HCT116 (cell line): Measurements from ENCODE around the gene LEPR. TPM values are rescaled to one million over a fixed set of nuclear protein-coding genes. Genes with fewer than 3 reads are reported as not detected.

Source experiments
- ATAC-seq: fragments of 200-7000 bp; cut with Tn5 transposase; 2 replicates; pipeline ENCODE4 v1.9.1; 2020; ENCODE audit warnings: mild to moderate bottlenecking, moderate library complexity
- BruUV-seq: library from RNA; stranded (reverse); fragments of 400-500 nt; replicated peaks from 2 replicates; lab custom pipeline; 2021; lab: Mats Ljungman, UMichigan
- CTCF ChIA-PET: fragments of 300-600 bp; sonication (Branson Sonifier 250); formaldehyde crosslinking; loops from one replicate; lab custom pipeline; 2021; ENCODE audit warnings: antibody characterized with exemption; lab: Charles Lee
- POLR2A ChIA-PET: fragments of 300-600, 350-600 bp; sonication (Branson Sonifier 250); formaldehyde crosslinking; loops from one replicate; lab custom pipeline; 2021; ENCODE audit warnings: antibody characterized with exemption; lab: Charles Lee
- RAD21 ChIA-PET, 2 experiments: fragments of 300-600 bp; sonication (Branson Sonifier 250); formaldehyde crosslinking; loops; one replicate each; lab custom pipeline; 2023; ENCODE audit warnings: low total read pairs in 2 of 2; ENCODE audit not compliant: uncharacterized antibody in 2 of 2, unreplicated experiment in 2 of 2, low non-redundant PET in 1 of 2; lab: Charles Lee
- DNase-seq: peaks from one replicate; pipeline ENCODE4 v3.0.0-alpha.2; 2010; ENCODE audit warnings: low read depth, low spot score
- H2AFZ ChIP-seq: fragments of 200-600 bp; shearing (Covaris generic), sonication (generic); 2 replicates; pipeline ENCODE4 v1.6.1; 2017; ENCODE audit warnings: low read depth, mixed run types, mixed read lengths, antibody characterized with exemption, low read length; ENCODE audit not compliant: poor library complexity, severe bottlenecking
- H3K27ac ChIP-seq: 2 replicates; pipeline ENCODE4 v1.5.1; 2012; ENCODE audit warnings: low read depth, low read length
- H3K27me3 ChIP-seq: fragments of 200-600 bp; sonication (generic); 2 replicates; pipeline ENCODE4 v1.6.1; 2016; ENCODE audit warnings: mixed run types, low read length, mixed read lengths; ENCODE audit not compliant: insufficient read depth
- H3K36me3 ChIP-seq, 2 experiments: fragments of 200-500 bp in 1 of 2; fragments of 200-600 bp in 1 of 2; sonication (Bioruptor generic) in 1 of 2; sonication (generic) in 1 of 2; 2 replicates each; pipeline versions ENCODE4 v1.5.1 to v1.6.1; 2014 to 2016; ENCODE audit warnings: low read length in 2 of 2, inconsistent platforms in 1 of 2, mixed read lengths in 1 of 2, mixed run types in 1 of 2; ENCODE audit not compliant: insufficient read depth in 2 of 2, control insufficient read depth in 1 of 2
- H3K4me1 ChIP-seq, 2 experiments: fragments of 200-600 bp in 1 of 2; sonication (generic) in 1 of 2; 2 replicates each; pipeline versions ENCODE4 v1.5.1 to v1.6.1; 2012 to 2017; ENCODE audit warnings: low read length in 2 of 2, inconsistent platforms in 1 of 2, mild to moderate bottlenecking in 1 of 2, mixed read lengths in 1 of 2, mixed run types in 1 of 2, moderate library complexity in 1 of 2; ENCODE audit not compliant: insufficient read depth in 2 of 2, control insufficient read depth in 1 of 2
- H3K4me2 ChIP-seq: fragments of 200-600 bp; sonication (generic); 2 replicates; pipeline ENCODE4 v1.6.1; 2017; ENCODE audit warnings: mixed run types, low read length, mixed read lengths
- H3K4me3 ChIP-seq, 2 experiments: fragments of 200-600 bp in 1 of 2; sonication (generic) in 1 of 2; replicated peaks in 1 of 2; 2 replicates each; pipeline ENCODE4 v1.5.1; 2011 to 2016; ENCODE audit warnings: low read length in 2 of 2, control low read depth in 1 of 2, low read depth in 1 of 2, mild to moderate bottlenecking in 1 of 2, mixed read lengths in 1 of 2, mixed run types in 1 of 2
- H3K79me2 ChIP-seq: fragments of 200-600 bp; sonication (generic); 2 replicates; pipeline ENCODE4 v1.6.1; 2017; ENCODE audit warnings: mild to moderate bottlenecking, mixed run types, low read length, moderate library complexity, mixed read lengths; ENCODE audit not compliant: insufficient read depth
- H3K9ac ChIP-seq: fragments of 200-600 bp; sonication (generic); 2 replicates; pipeline ENCODE4 v1.6.1; 2016; ENCODE audit warnings: low read length, mixed read lengths
- H3K9me2 ChIP-seq: fragments of 200-600 bp; sonication (generic), shearing (Covaris generic); 2 replicates; pipeline ENCODE4 v1.6.1; 2017; ENCODE audit warnings: mixed run types, mild to moderate bottlenecking, moderate library complexity; ENCODE audit not compliant: insufficient read depth
- H3K9me3 ChIP-seq, 2 experiments: fragments of 200-500 bp in 1 of 2; fragments of 200-600 bp in 1 of 2; sonication (Bioruptor generic) in 1 of 2; sonication (generic) in 1 of 2; 2 replicates each; pipeline ENCODE4 v1.6.1; 2014 to 2017; ENCODE audit warnings: low read length in 2 of 2, mixed read lengths in 2 of 2, inconsistent platforms in 1 of 2, low read depth in 1 of 2, mild to moderate bottlenecking in 1 of 2, mixed run types in 1 of 2, moderate library complexity in 1 of 2; ENCODE audit not compliant: control insufficient read depth in 1 of 2, insufficient read depth in 1 of 2
- H4K20me1 ChIP-seq: fragments of 200-600 bp; sonication (generic), shearing (Covaris generic); 2 replicates; pipeline ENCODE4 v1.6.1; 2017; ENCODE audit warnings: mixed run types, mild to moderate bottlenecking, moderate library complexity; ENCODE audit not compliant: insufficient read depth
- CBX3 ChIP-seq: IDR thresholded peaks from 2 replicates; pipeline ENCODE4 v1.6.1; 2012; ENCODE audit warnings: low read depth
- CEBPB ChIP-seq: IDR thresholded peaks from 2 replicates; pipeline ENCODE4 v1.6.1; 2012; ENCODE audit warnings: low read depth
- EGR1 ChIP-seq: IDR thresholded peaks from 2 replicates; pipeline ENCODE4 v1.6.1; 2012; ENCODE audit warnings: low read depth
- ELF1 ChIP-seq: IDR thresholded peaks from 2 replicates; pipeline ENCODE4 v1.6.1; 2012; ENCODE audit warnings: low read depth, borderline replicate concordance
- EZH2phosphoT487 ChIP-seq: fragments of 200-600 bp; IDR thresholded peaks from 2 replicates; pipeline ENCODE4 v1.6.1; 2018; ENCODE audit warnings: antibody characterized with exemption, borderline replicate concordance
- FOSL1 ChIP-seq: IDR thresholded peaks from 2 replicates; pipeline ENCODE4 v1.6.1; 2012; ENCODE audit warnings: low read depth
- JUND ChIP-seq: IDR thresholded peaks from 2 replicates; pipeline ENCODE4 v1.6.1; 2012
- POLR2A ChIP-seq: IDR thresholded peaks from 2 replicates; pipeline ENCODE4 v1.7.0; 2011; ENCODE audit warnings: borderline replicate concordance; ENCODE audit not compliant: insufficient read depth, insufficient read length; ENCODE audit errors: extremely low read depth
- POLR2AphosphoS5 ChIP-seq: IDR thresholded peaks from 2 replicates; pipeline ENCODE4 v1.6.1; 2011; ENCODE audit warnings: mild to moderate bottlenecking, low read depth, low read length, moderate library complexity
- RAD21 ChIP-seq: IDR thresholded peaks from 2 replicates; pipeline ENCODE4 v1.6.1; 2012; ENCODE audit warnings: low read depth, mild to moderate bottlenecking
- SIN3A ChIP-seq: IDR thresholded peaks from 2 replicates; pipeline ENCODE4 v1.6.1; 2012; ENCODE audit warnings: low read depth
- SP1 ChIP-seq: IDR thresholded peaks from 2 replicates; pipeline ENCODE4 v1.6.1; 2012; ENCODE audit warnings: low read depth
- SRF ChIP-seq: IDR thresholded peaks from 2 replicates; pipeline ENCODE4 v1.6.1; 2012; ENCODE audit warnings: low read depth
- YY1 ChIP-seq: IDR thresholded peaks from 2 replicates; pipeline ENCODE4 v1.6.1; 2011; ENCODE audit warnings: low read length, low read depth, moderate library complexity, mild to moderate bottlenecking; ENCODE audit not compliant: insufficient replicate concordance; ENCODE audit errors: extremely low read depth
- ZFX ChIP-seq: fragments of 450-650 bp; IDR thresholded peaks from 2 replicates; pipeline ENCODE4 v1.6.1; 2017
- intact Hi-C: fragments of 100-400 bp; cut with micrococcal nuclease; formaldehyde crosslinking; loops from 2 replicates; pipeline ENCODE4 v1.10.0; 2022
- total RNA-seq: library from RNA; stranded (reverse); gene quantifications from one replicate; pipeline ENCODE4 v1.2.1, GENCODE V29; 2021; ENCODE audit not compliant: unreplicated experiment
- TF ChIP-seq, protein P1 (sequence below): IDR thresholded peaks from 2 replicates; pipeline ENCODE4 v1.6.1; 2012
- TF ChIP-seq, protein P2 (sequence below): IDR thresholded peaks from 2 replicates; pipeline ENCODE4 v1.6.1; 2012; ENCODE audit warnings: low read depth
- TF ChIP-seq, protein P3 (sequence below), 3 experiments: fragments of 200-600 bp in 1 of 3; sonication (generic) in 1 of 3; IDR thresholded peaks in 2 of 3; conservative IDR thresholded peaks in 1 of 3; 2 replicates each; pipeline ENCODE4 v1.5.1; 2012 to 2017; ENCODE audit warnings: low read depth in 2 of 3, low read length in 2 of 3, antibody characterized with exemption in 1 of 3, borderline replicate concordance in 1 of 3, control low read depth in 1 of 3, mild to moderate bottlenecking in 1 of 3, mixed read lengths in 1 of 3, mixed run types in 1 of 3, moderate library complexity in 1 of 3; ENCODE audit not compliant: insufficient read depth in 1 of 3
- TF ChIP-seq, protein P4 (sequence below): IDR thresholded peaks from 2 replicates; pipeline ENCODE4 v1.6.1; 2012

Gene LEPR
- total RNA-seq, 1 experiment from 2014 or later, result 6.0 TPM

DNA sequence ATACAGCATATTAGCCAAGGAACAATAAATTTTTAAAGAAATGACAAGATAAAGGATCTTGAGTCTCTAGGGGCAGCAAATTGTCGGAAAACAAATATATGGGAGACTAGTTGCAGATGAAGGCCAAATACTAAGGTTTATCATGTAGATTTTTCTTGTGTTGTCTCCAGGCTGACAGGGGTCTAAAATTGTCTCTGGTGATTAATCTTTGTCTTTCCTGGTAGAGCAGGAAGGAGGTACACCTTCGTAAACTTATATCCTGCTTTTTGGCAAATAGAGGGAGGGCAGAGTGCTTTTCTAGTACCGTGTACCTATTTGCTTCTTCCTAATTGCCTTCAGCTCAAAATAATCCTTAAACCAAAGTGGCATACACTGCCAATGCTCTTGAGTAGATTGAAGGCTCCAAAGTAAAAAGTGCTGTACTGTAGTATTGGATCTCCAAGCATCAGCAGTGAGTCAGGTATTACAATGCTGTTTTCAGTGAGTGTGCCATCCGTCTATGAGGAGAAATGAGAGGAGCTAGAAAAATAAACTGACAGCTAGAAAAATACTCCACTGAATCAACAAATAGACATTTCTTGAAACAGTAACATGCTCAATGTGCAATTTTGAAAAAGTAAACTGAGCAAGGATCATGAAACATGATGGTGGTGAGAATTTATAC, 1.8 kb upstream of the LEPR start (continued):
- TF ChIP-seq POLR2A, result no peak

DNA sequence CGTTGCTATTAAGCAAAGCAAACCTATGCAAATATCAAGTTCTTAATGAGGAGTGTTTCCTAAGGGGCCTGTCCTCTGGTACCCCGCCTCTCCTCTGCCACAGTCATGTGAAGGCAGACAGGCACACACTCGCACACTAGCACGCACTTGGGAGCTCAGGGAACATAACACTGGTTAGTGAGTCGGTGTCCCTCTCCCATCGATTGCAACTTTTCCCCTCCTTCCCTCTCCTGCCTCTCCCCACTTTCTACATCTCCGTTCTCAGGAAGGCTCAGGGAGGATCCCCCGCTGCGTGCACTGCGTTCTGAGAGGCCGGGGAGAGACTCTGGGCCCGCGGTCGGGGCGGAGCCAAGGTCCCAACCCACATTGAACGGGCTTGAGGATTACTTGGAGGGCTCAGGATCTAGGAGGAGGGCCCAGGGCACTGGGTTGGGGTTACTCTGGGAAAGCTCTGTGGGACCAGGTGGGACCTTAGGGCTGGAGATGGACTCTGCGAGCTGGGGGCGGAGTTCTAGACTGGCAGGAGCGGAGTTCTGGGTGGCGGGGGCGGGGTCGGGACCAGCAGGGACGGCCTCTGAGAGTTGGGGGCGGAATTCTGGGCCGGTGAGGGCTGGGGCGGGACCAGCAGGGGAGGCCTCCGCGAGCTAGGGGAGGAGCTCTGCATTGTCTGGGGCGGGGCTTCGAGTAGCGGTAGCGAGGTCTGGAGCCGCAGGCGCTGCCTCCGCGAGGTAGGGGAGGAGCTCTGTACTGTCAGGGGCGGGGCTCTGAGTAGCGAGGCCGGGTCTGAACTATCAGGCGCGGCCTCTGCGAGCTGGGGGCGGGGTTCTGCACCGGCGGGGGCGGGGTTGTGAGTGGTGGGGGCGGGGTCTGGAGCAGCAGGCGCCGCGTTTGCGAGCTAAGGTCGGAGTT, 533 bp upstream of the LEPR start:
- Histone ChIP-seq H3K79me2 (peaks cover 41% of the 10 kb centered on the region), H3K36me3 (no peaks in the 10 kb centered on the region), H3K27me3 (no peaks in the 10 kb centered on the region), H2AFZ (peak overlapping the region; percentile 80), H3K27ac (peak overlapping the region; percentile 71), H3K9me3 (no peaks in the 10 kb centered on the region), H3K9me2 (no peaks in the 10 kb centered on the region), H3K4me2 (peak overlapping the region; percentile 95), H3K9ac (peak overlapping the region; percentile 87), H3K4me3 (peak overlapping the region; percentile 79 to 84), H3K4me1 (peaks cover 24 to 49% of the 10 kb centered on the region in 2 experiments), H4K20me1 (no peaks in the 10 kb centered on the region)
- DNase-seq, result peak; percentile 96
- ChIA-PET CTCF (interaction anchor here (0.8 to 1.9 kb wide), 6 partner anchors 10 to 1151 kb away, joined by 3 to 13 read pairs (median 4); no protein-coding TSS in a partner anchor), POLR2A (interaction anchor here (0.7 to 1.2 kb wide), 6 partner anchors 9 to 357 kb away, joined by 3 to 6 read pairs (median 4); no protein-coding TSS in a partner anchor), RAD21 (interaction anchor here in 1 of 2 experiments (0.6 to 0.7 kb wide), 2 partner anchors 183 to 523 kb away, joined by 4 read pairs; no protein-coding TSS in a partner anchor)
- intact Hi-C loops, result loop anchor here (10.0 kb wide), 3 partner anchors 185 to 825 kb away; no protein-coding TSS in a partner anchor
- peak; percentile 92 for ATAC-seq
- no TSS peak for BruUV-seq
- TF ChIP-seq EGR1, result peak; percentile 75
- TF ChIP-seq, protein P1, sequence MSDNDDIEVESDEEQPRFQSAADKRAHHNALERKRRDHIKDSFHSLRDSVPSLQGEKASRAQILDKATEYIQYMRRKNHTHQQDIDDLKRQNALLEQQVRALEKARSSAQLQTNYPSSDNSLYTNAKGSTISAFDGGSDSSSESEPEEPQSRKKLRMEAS, result no peak
- TF ChIP-seq, protein P2, sequence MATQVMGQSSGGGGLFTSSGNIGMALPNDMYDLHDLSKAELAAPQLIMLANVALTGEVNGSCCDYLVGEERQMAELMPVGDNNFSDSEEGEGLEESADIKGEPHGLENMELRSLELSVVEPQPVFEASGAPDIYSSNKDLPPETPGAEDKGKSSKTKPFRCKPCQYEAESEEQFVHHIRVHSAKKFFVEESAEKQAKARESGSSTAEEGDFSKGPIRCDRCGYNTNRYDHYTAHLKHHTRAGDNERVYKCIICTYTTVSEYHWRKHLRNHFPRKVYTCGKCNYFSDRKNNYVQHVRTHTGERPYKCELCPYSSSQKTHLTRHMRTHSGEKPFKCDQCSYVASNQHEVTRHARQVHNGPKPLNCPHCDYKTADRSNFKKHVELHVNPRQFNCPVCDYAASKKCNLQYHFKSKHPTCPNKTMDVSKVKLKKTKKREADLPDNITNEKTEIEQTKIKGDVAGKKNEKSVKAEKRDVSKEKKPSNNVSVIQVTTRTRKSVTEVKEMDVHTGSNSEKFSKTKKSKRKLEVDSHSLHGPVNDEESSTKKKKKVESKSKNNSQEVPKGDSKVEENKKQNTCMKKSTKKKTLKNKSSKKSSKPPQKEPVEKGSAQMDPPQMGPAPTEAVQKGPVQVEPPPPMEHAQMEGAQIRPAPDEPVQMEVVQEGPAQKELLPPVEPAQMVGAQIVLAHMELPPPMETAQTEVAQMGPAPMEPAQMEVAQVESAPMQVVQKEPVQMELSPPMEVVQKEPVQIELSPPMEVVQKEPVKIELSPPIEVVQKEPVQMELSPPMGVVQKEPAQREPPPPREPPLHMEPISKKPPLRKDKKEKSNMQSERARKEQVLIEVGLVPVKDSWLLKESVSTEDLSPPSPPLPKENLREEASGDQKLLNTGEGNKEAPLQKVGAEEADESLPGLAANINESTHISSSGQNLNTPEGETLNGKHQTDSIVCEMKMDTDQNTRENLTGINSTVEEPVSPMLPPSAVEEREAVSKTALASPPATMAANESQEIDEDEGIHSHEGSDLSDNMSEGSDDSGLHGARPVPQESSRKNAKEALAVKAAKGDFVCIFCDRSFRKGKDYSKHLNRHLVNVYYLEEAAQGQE, result no peak
- TF ChIP-seq SIN3A, result no peak
- no peak for TF ChIP-seq ZFX
- TF ChIP-seq, protein P3, sequence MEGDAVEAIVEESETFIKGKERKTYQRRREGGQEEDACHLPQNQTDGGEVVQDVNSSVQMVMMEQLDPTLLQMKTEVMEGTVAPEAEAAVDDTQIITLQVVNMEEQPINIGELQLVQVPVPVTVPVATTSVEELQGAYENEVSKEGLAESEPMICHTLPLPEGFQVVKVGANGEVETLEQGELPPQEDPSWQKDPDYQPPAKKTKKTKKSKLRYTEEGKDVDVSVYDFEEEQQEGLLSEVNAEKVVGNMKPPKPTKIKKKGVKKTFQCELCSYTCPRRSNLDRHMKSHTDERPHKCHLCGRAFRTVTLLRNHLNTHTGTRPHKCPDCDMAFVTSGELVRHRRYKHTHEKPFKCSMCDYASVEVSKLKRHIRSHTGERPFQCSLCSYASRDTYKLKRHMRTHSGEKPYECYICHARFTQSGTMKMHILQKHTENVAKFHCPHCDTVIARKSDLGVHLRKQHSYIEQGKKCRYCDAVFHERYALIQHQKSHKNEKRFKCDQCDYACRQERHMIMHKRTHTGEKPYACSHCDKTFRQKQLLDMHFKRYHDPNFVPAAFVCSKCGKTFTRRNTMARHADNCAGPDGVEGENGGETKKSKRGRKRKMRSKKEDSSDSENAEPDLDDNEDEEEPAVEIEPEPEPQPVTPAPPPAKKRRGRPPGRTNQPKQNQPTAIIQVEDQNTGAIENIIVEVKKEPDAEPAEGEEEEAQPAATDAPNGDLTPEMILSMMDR (IDR thresholded peaks at IDR 0.05 in 2 of 3, conservative IDR thresholded peaks at IDR 0.05 in 1 of 3; ENCODE audit: borderline replicate concordance in 1 of 3, insufficient read depth in 1 of 3, low read depth in 2 of 3, low read length in 2 of 3), result no peak
- TF ChIP-seq, protein P4, sequence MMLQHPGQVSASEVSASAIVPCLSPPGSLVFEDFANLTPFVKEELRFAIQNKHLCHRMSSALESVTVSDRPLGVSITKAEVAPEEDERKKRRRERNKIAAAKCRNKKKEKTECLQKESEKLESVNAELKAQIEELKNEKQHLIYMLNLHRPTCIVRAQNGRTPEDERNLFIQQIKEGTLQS, result no peak
- no peak for TF ChIP-seq CEBPB
- TF ChIP-seq SRF, result no peak
- no peak for TF ChIP-seq JUND
- no peak for TF ChIP-seq ELF1
- no peak for TF ChIP-seq FOSL1
- TF ChIP-seq RAD21, result no peak
- TF ChIP-seq EZH2phosphoT487, result no peak
- no peak; the same call in 1 of the 2 replicates for TF ChIP-seq SP1
- peak; percentile 76 for TF ChIP-seq POLR2AphosphoS5
- TF ChIP-seq YY1, result no peak
- TF ChIP-seq CBX3, result no peak
